HepG2 (cell line): Measurements from ENCODE around the gene PITX3. TPM values are rescaled to one million over a fixed set of nuclear protein-coding genes. Genes with fewer than 3 reads are reported as not detected.

Experiments
- ATAC-seq: fragments of 200-7000 bp; cut with Tn5 transposase; 3 replicates; pipeline ENCODE4 v1.9.1; 2020; ENCODE audit warnings: mild to moderate bottlenecking, moderate library complexity
- BruUV-seq: library from RNA; stranded (reverse); fragments of 400-500 nt; replicated peaks from 2 replicates; lab custom pipeline; 2021; lab: Mats Ljungman, UMichigan
- CTCF ChIA-PET: fragments of 300-600 bp; formaldehyde crosslinking; extraction: SDS; loops from one replicate; lab custom pipeline; 2021; ENCODE audit warnings: low total read pairs, inconsistent platforms, low intra/inter-chr PET ratio; lab: Yijun Ruan, JAX
- POLR2A ChIA-PET: fragments of 350-600 bp; sonication (Branson Sonifier 250); formaldehyde crosslinking; loops from one replicate; lab custom pipeline; 2020; ENCODE audit warnings: antibody characterized with exemption, inconsistent platforms; lab: Yijun Ruan, JAX
- DNase-seq: peaks from one replicate; pipeline ENCODE4 v3.0.0-alpha.2; 2015; ENCODE audit warnings: low spot score
- FAIRE-seq: peaks from 3 replicates; lab custom pipeline; 2011; peaks lifted over from hg19 to GRCh38; lab: Jason Lieb, UNC
- H2AFZ ChIP-seq: one replicate; pipeline ENCODE4 v1.6.1; 2011; ENCODE audit warnings: low read length, inconsistent platforms
- H3K27ac ChIP-seq: fragments of 300-600 bp; 3 replicates; pipeline ENCODE4 v1.8.0; 2011; ENCODE audit warnings: mixed run types, mild to moderate bottlenecking, mixed read lengths, low read length, inconsistent platforms; ENCODE audit not compliant: insufficient read depth; ENCODE audit errors: extremely low read length
- H3K27me3 ChIP-seq, 2 experiments: fragments of 200-600 bp in 1 of 2; 2 replicates in 1 of 2; 3 replicates in 1 of 2; pipeline versions ENCODE4 v1.6.0 to v1.8.0; 2011; ENCODE audit warnings: low read length in 2 of 2, mild to moderate bottlenecking in 2 of 2, moderate library complexity in 2 of 2, inconsistent platforms in 1 of 2; ENCODE audit not compliant: insufficient read depth in 2 of 2, control insufficient read depth in 1 of 2
- H3K36me3 ChIP-seq, 2 experiments: fragments of 200-600 bp in 1 of 2; replicated peaks in 1 of 2; 2 replicates in 1 of 2; 3 replicates in 1 of 2; pipeline versions ENCODE4 v1.5.1 to v1.8.0; 2011; ENCODE audit warnings: low read length in 2 of 2, inconsistent platforms in 1 of 2; ENCODE audit not compliant: insufficient read depth in 2 of 2, control insufficient read depth in 1 of 2
- H3K4me1 ChIP-seq: 2 replicates; pipeline ENCODE4 v1.5.1; 2012; ENCODE audit warnings: low read length, inconsistent platforms; ENCODE audit not compliant: insufficient read depth
- H3K4me2 ChIP-seq: 2 replicates; pipeline ENCODE4 v1.6.0; 2011; ENCODE audit warnings: low read depth, low read length, inconsistent platforms
- H3K4me3 ChIP-seq, 3 experiments: fragments of 200-600 bp in 1 of 3; sonication (generic), shearing (Covaris generic) in 1 of 3; replicated peaks in 1 of 3; 2 replicates each; pipeline ENCODE4 v1.5.1; 2011 to 2016; ENCODE audit warnings: low read length in 3 of 3, inconsistent platforms in 2 of 3, low read depth in 2 of 3, mild to moderate bottlenecking in 2 of 3, control low read depth in 1 of 3, mixed read lengths in 1 of 3; ENCODE audit not compliant: insufficient read depth in 1 of 3
- H3K79me2 ChIP-seq: one replicate; pipeline ENCODE4 v1.6.1; 2011; ENCODE audit warnings: low read length, inconsistent platforms; ENCODE audit not compliant: insufficient read depth
- H3K9ac ChIP-seq: 2 replicates; pipeline ENCODE4 v1.6.0; 2011; ENCODE audit warnings: mild to moderate bottlenecking, low read depth, low read length, inconsistent platforms; ENCODE audit not compliant: insufficient read depth
- H3K9me3 ChIP-seq: 2 replicates; pipeline ENCODE4 v1.5.1; 2012; ENCODE audit warnings: mild to moderate bottlenecking, low read length
- H4K20me1 ChIP-seq: 2 replicates; pipeline ENCODE4 v1.6.0; 2011; ENCODE audit warnings: inconsistent platforms, mild to moderate bottlenecking, low read length, moderate library complexity; ENCODE audit not compliant: insufficient read depth
- AGO1 ChIP-seq: fragments of 200-400 bp; formaldehyde crosslinking; IDR thresholded peaks from 2 replicates; pipeline ENCODE4 v1.6.1; 2017; ENCODE audit warnings: mild to moderate bottlenecking, low read depth, low read length, moderate library complexity; ENCODE audit not compliant: poor library complexity, severe bottlenecking
- JUND ChIP-seq: sonication (generic); formaldehyde crosslinking; IDR thresholded peaks from 2 replicates; pipeline ENCODE4 v1.8.0; 2022; ENCODE audit warnings: mild to moderate bottlenecking, missing genetic modification reagents
- TBL1XR1 ChIP-seq: fragments of 150-350 bp; IDR thresholded peaks from 2 replicates; pipeline ENCODE4 v1.6.1; 2014; ENCODE audit warnings: borderline replicate concordance, low read length; ENCODE audit not compliant: partially characterized antibody
- ZBTB38 ChIP-seq: sonication (generic); formaldehyde crosslinking; IDR thresholded peaks from 2 replicates; pipeline ENCODE4 v1.5.1; 2020; ENCODE audit warnings: mild to moderate bottlenecking, missing genetic modification reagents
- ZNF337 ChIP-seq: sonication (generic); formaldehyde crosslinking; IDR thresholded peaks from 2 replicates; pipeline ENCODE4 v1.5.1; 2020; ENCODE audit warnings: missing genetic modification reagents, low read depth, mild to moderate bottlenecking, borderline replicate concordance
- ZNF432 ChIP-seq: sonication (generic); formaldehyde crosslinking; IDR thresholded peaks from 2 replicates; pipeline ENCODE4 v1.5.0; 2020; ENCODE audit warnings: missing genetic modification reagents, mild to moderate bottlenecking, borderline replicate concordance
- ZNF605 ChIP-seq: sonication (generic); formaldehyde crosslinking; IDR thresholded peaks from 2 replicates; pipeline ENCODE4 v1.8.0; 2022; ENCODE audit warnings: mild to moderate bottlenecking, missing genetic modification reagents
- ZNF678 ChIP-seq: sonication (generic); formaldehyde crosslinking; IDR thresholded peaks from 2 replicates; pipeline ENCODE4 v1.4.0; 2020; ENCODE audit warnings: mild to moderate bottlenecking, missing genetic modification reagents
- ZSCAN30 ChIP-seq: sonication (generic); formaldehyde crosslinking; IDR thresholded peaks from 2 replicates; pipeline ENCODE4 v1.5.0; 2020; ENCODE audit warnings: mild to moderate bottlenecking, missing genetic modification reagents
- WGBS: methylation state at CpG from one replicate; pipeline ENCODE4 v1.1.6; 2017; ENCODE audit warnings: low lambda C conversion rate; 5-methylcytosine and 5-hydroxymethylcytosine counted together
- in situ Hi-C: cut with HindIII; loops from 2 replicates; pipeline ENCODE4 v1.10.0; 2017; ENCODE audit warnings: low pct_unique_long_range_greater_than_20kb; ENCODE audit not compliant: extremely low pct_ligation_motif_present
- intact Hi-C: fragments of 100-400 bp; cut with micrococcal nuclease; formaldehyde crosslinking; loops from one replicate; pipeline ENCODE4 v1.10.0; 2022; ENCODE audit not compliant: unreplicated experiment
- polyA plus RNA-seq, 8 experiments: library from polyadenylated mRNA; depleted of rRNA in 3 of 8; stranded (reverse) in 7 of 8; unstranded in 1 of 8; fragments of >200 nt; fragmentation: Illumina TruSeq in 4 of 8; extraction: Trizol in 4 of 8; gene quantifications; 2 replicates each; pipeline versions ENCODE4 v1.2.1 to v1.2.3, GENCODE V29; 2011 to 2016; ENCODE audit warnings: low read depth in 4 of 8, missing spikeins in 1 of 8, mixed read lengths in 1 of 8; ENCODE audit not compliant: insufficient read depth in 1 of 8
- total RNA-seq, 5 experiments: library from RNA; depleted of rRNA; stranded (reverse); fragments of >200 nt; fragmentation: Illumina TruSeq; extraction: Trizol; gene quantifications; 2 replicates each; pipeline ENCODE4 v1.2.3, GENCODE V29; 2016; ENCODE audit warnings: low read depth in 1 of 5
- TF ChIP-seq, protein P1 (sequence below): sonication (generic); formaldehyde crosslinking; IDR thresholded peaks from 2 replicates; pipeline ENCODE4 v1.8.0; 2022; ENCODE audit warnings: mild to moderate bottlenecking, missing genetic modification reagents, borderline replicate concordance
- TF ChIP-seq, protein P2 (sequence below): IDR thresholded peaks from 2 replicates; pipeline ENCODE4 v1.6.1; 2016; ENCODE audit warnings: missing compliant biosample characterization, missing genetic modification reagents, borderline replicate concordance

Gene PITX3
- total and polyA plus RNA-seq, 2 of the 13 experiments (the other 11 are each of a cell fraction or from before 2014, with no cell fraction given): not detected

DNA sequence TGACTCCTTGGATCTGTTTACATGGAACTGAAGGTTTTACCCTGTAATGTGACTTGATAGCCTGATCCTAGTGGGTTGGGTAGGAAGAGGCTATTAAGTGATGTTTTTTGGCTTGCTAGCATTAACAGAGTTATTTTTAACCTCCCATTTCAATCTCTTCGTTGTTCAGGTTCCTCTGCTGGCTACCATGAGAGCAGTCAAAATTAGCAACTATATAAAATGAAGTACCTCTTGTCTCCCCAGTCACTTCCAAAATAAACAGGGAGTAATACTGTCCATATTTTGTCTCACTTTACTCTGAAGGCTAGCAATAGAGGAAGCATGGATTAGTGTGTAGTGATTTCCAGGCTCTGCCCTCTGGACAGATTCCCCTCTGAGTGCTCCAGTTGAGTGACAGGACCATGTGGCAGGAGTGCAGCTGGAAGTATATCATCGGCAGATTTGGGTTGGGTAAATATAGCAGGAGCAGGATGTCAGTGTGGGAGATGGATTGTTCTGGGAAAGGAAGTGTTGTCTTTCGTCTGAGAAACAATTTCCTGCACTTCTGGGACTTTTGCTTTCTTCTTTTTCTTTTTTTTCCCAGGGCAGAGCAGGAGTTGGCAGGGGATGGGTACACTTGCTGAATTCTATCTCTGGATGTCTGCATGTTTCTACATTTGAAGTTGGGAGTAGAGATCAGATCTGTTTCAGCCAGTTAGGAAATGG, 39.2 kb upstream of the PITX3 start:
- in situ Hi-C loops: no loop called here
- H3K79me2 ChIP-seq: peaks cover 27% of the 10 kb centered on the region
- ChIA-PET POLR2A (no interaction called here), CTCF (no interaction called here)
- H3K4me1 ChIP-seq: peaks cover 9% of the 10 kb centered on the region
- FAIRE-seq (no peak), ATAC-seq (no peak), DNase-seq (no peak)
- 79% methylated on average over 3 of the region's 3 CpGs for WGBS
- no peak overlapping the region for H3K9ac ChIP-seq
- no peak overlapping the region for H3K27ac ChIP-seq
- no peaks in the 10 kb centered on the region for H4K20me1 ChIP-seq
- H2AFZ ChIP-seq: no peak overlapping the region
- BruUV-seq: no TSS peak
- no peak overlapping the region for H3K4me2 ChIP-seq
- H3K36me3 ChIP-seq: peaks cover 4 to 17% of the 10 kb centered on the region in 2 experiments; a peak in 3 of 5 replicates
- no peaks in the 10 kb centered on the region for H3K27me3 ChIP-seq
- no peak overlapping the region for H3K4me3 ChIP-seq
- no peaks in the 10 kb centered on the region for H3K9me3 ChIP-seq
- intact Hi-C loops: loop anchor here (10.0 kb wide), 1 partner anchor 54 kb away; no protein-coding TSS in a partner anchor
- no peak for TF ChIP-seq TBL1XR1
- TF ChIP-seq ZNF432 (CRISPR knock-in tag): no peak
- no peak for TF ChIP-seq ZNF337 (CRISPR knock-in tag)
- no peak for TF ChIP-seq ZNF605
- no peak for TF ChIP-seq AGO1
- no peak for TF ChIP-seq ZBTB38 (CRISPR knock-in tag)
- TF ChIP-seq ZNF678 (CRISPR knock-in tag): no peak
- TF ChIP-seq, protein P1, sequence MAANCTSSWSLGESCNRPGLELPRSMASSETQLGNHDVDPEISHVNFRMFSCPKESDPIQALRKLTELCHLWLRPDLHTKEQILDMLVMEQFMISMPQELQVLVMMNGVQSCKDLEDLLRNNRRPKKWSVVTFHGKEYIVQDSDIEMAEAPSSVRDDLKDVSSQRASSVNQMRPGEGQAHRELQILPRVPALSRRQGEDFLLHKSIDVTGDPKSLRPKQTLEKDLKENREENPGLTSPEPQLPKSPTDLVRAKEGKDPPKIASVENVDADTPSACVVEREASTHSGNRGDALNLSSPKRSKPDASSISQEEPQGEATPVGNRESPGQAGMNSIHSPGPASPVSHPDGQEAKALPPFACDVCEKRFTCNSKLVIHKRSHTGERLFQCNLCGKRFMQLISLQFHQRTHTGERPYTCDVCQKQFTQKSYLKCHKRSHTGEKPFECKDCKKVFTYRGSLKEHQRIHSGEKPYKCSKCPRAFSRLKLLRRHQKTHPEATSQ: no peak
- TF ChIP-seq JUND (CRISPR knock-in tag): no peak
- no peak for TF ChIP-seq ZSCAN30 (CRISPR knock-in tag)
- TF ChIP-seq, protein P2, sequence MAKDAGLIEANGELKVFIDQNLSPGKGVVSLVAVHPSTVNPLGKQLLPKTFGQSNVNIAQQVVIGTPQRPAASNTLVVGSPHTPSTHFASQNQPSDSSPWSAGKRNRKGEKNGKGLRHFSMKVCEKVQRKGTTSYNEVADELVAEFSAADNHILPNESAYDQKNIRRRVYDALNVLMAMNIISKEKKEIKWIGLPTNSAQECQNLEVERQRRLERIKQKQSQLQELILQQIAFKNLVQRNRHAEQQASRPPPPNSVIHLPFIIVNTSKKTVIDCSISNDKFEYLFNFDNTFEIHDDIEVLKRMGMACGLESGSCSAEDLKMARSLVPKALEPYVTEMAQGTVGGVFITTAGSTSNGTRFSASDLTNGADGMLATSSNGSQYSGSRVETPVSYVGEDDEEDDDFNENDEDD: no peak
